SIG-M5 (cell line): ENCODE measurements around the gene ZCRB1.
"Not testable (repeated sequence)": the region's sequence is repeated elsewhere in the genome, so short reads cannot be mapped to it uniquely, and the experiment has no call there.

Experiments
- DNase-seq: peaks from one replicate; lab custom pipeline; 2025; lab: John Stamatoyannopoulos, UW

Gene ZCRB1, protein sequence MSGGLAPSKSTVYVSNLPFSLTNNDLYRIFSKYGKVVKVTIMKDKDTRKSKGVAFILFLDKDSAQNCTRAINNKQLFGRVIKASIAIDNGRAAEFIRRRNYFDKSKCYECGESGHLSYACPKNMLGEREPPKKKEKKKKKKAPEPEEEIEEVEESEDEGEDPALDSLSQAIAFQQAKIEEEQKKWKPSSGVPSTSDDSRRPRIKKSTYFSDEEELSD

DNA sequence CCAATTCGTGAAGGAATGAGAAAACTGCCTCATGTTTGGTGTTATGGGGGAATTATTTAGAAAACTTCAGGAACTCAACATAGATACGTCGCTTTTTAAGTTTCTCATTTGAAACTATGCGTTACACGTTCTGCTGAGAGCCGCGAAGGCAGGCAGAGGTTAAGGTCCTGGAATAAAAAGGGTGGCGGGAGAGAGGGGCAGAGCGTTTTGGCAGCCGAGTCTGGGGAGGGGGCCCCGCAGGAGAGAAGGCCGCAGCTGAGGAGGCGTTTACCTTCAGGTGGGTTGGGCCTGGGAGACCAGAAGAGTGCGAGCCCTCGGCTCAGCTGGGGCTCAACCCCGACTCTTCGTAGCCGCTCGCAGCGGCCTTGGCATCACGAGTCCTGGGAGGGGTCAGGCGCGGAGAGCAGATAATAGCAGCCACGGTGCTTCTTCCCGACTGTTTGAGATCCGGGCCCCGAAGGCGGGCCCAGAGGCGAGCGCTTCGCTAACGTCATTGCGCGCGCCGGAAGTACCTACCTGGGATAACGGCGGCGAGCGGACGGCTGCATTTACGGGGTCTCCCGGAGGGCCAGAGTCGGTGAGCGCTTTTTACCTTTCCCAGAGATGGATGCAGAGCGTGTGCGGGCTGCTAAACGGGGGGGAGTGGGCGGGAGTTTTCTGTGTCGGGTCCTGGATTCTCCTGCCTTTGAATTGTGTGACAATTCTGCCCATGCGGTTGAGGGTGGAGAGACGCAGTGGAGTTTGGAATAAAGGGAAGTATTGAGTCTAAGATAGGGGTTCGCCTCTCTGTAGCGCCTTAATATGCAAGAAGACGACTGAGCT lies at the start of gene ZCRB1, which contains the start of gene PPHLN1:
Gene ZCRB1 (minus strand): TSS at position 442 of the 822 bp plus-strand sequence. CDS start 1,992 bp downstream, outside the sequence.
Gene PPHLN1 (plus strand): TSS at position 515 of the 822 bp plus-strand sequence. CDS start 9,736 bp downstream, outside the sequence.
- DNase-seq = peak; percentile 30

DNA sequence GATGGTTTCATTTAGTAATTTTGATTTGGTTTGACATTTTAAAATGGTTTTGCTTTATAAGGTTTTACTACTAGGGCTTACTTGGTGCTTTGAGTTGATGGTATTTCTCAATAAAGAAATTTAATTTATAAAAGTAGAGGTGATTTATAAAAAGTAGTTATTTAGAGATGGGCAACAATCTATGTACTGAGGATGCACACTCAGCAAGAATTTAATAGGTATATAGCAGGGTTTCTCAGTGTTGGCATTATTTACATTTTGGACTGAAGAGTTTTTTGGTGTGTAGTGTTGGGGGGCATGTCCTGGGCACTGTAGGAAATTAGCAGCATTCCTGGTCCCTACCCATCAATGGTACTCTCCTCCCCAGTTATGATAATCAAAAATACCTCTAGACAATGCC lies 47.8 kb upstream of the ZCRB1 start:
- no peak for DNase-seq

DNA sequence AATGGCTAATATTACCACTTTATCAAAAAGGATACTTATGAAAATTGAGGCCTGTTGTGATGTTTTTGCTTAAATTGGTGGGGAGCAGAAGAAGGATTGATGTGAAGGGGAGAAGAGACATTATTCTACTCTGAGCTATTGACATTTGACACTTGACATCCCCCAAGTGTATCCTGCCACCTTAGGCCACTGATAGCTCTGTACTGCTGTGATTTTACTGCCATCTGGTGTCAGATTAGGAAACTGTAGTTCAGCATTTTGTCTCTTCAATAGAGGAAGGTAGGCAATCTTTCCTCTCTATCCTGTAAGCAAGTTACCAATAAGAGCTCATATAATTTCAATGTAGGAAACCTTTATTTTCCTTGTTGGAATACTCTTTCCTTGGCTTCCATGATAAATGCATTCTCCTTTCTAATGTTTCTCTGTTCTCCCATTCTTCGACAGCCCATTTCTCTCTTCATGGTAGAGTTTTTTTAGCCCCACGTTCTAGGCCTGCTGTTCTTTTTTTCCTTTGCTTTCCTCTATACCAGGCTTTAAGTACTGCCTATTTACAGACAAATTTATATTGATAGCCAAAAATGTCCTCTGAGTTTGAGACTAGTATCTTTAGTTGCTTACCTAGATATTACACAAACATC lies 46.4 kb upstream of the ZCRB1 start:
- DNase-seq = peak; percentile 18

DNA sequence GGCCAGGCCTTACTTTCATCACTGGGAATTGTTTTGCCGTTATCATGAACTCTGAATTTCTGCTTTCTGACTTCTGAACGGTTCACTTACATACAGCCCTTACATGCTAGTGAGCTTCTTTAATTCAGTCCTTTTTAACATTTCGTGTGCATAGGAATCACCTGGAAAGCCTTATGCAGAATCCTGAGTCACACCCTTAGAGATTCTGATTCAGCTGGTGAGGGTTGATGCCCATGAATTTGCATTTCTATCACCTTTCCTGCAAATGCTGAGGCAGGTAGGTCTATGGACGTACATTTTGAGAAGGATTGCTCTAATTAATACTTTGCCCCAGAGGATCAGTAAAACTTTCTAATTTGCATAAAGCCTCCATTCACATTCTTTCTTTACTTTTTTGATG lies 44.1 kb upstream of the ZCRB1 start:
- no peak for DNase-seq

DNA sequence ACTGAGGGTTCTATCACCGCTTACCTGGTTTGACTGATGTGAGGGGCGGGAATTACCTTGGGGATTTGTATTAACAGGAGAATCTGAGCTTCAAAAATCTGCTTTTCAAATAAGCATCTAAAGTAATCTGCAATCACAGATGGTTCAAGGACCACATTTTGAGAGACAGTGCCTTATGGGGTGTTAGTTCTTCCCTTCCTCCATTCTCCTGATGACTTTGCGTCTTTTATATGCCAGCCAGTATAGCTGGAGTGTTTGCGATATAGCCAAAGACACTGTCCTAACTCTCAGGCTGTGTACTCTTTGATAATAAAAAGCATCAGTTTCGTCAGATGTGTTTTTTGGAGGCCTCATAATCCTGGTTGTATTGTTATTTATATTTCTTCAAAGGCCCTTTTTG lies 39.6 kb upstream of the ZCRB1 start:
- no peak for DNase-seq

DNA sequence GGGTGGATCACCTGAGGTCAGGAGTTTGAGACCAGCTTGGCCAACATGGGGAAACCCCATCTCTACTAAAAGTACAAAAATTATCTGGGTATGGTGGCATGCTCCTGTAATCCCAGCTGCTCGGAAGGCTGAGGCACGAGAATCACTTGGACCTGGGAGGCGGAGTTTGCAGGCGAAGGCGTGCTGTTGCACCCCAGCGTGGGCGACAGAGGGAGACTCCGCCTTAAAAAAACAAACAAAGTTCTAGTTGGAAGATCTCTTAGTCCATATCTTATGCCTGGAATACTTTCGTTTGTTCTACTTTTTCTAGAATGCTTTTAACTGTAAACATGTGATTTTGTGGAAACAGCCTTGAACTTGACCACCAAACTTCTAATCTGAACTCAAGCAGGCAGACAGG lies 38.8 kb upstream of the ZCRB1 start:
- no peak for DNase-seq

- DNase-seq = no peak
Measured at GRCh38 chr12:42362647-42363260, 36.9 kb upstream of the ZCRB1 start.

DNA sequence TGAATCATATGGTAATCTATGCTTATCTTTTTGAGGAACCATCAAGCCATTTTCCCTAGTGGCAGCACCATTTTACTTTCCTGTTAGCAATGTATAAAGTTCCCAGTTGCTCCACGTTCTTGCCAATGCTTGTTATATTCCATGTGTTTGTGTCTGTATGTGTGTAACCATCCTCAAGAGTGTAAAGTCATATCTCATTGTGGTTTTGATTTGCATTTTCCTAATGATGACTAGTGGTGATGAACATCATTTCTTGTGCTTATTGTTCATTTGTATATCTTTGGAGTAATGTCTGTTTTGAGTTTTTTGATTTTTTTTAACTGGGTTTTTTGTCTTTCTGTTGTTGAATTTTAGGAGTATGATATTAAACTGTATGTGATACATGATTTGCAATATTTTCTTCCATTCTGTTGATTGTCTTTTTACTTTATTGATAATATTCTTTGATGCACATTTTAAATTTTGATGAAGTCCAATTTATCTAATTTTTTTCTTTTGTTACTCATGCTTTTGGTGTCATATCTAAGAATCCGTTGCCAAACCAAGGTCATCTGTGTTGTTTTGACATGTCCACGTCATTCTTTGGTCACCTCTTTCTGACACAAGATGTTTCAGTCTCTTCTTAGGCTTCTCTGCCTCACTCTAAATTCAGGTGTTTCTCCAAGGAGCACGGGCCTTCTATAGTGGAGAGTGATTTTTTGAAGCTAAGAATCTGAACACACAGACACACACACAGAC lies 36.2 kb upstream of the ZCRB1 start:
- no peak for DNase-seq

DNA sequence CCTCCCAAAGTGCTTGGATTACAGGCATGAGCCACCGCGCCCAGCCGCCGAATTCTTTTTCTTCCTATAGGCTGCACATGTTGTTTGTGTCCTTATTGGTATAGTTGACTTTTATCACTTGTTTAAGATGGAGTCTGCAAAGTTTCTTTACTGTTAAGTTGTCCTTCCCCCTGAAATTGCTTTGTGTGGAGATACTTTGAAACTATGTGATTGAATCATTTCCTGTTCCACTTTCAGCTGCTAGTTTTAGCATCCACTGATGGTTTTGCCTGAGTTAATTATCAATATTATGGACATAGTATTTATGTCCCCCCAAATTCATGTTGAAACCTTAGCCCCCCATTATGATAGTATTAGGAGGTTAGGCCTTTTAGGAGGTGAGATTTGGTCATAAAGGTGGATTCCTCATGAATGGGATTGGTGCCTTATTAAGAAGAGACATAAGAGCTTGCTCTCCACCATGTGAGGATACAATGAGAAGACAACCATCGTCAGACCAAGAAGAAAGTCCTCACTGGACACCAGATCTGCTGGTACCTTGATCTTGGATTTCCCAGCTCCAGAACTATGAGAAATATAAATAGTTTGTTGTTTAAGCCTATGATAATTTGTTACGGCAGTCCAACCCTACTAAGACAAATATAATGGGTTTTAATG lies 35.0 kb upstream of the ZCRB1 start:
- DNase-seq = no peak

- DNase-seq = no peak
Measured at GRCh38 chr12:42356344-42356743, 30.4 kb upstream of the ZCRB1 start.

- not testable (repeated sequence) for DNase-seq
Measured at GRCh38 chr12:42350021-42350407, 24.1 kb upstream of the ZCRB1 start.

DNA sequence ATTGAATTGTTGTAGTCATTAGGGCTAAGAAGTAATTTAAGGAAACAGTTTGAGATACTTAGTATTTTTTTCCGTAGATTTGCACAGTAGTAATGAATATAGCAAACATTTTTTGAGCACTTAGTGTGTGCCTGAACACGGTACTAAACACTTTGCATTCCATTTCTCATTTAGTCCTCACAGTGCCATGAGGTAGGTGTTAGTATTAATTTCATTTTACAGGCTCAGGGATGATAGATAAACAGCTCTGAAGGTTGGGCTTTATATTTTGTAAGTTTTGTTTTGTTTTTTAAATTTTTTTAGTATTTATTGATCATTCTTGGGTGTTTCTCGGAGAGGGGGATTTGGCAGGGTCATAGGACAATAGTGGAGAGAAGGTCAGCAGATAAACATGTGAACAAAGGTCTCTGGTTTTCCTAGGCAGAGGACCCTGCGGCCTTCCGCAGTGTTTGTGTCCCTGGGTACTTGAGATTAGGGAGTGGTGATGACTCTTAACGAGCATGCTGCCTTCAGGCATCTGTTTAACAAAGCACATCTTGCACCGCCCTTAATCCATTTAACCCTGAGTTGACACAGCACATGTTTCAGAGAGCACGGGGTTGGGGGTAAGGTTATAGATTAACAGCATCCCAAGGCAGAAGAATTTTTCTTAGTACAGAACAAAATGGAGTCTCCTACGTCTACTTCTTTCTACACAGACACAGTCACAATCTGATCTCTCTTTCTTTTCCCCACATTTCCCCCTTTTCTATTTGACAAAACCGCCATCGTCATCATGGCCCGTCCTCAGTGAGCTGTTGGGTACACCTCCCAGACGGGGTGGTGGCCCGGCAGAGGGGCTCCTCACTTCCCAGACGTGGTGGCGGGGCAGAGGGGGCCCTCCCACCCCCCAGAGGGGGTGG lies 23.5 kb upstream of the ZCRB1 start:
- DNase-seq = not testable (repeated sequence)

GRCh38 chr12:42346403-42347002 lies 20.6 kb upstream of the ZCRB1 start:
- no peak for DNase-seq

GRCh38 chr12:42343721-42344120 lies 17.8 kb upstream of the ZCRB1 start:
- no peak for DNase-seq

DNA sequence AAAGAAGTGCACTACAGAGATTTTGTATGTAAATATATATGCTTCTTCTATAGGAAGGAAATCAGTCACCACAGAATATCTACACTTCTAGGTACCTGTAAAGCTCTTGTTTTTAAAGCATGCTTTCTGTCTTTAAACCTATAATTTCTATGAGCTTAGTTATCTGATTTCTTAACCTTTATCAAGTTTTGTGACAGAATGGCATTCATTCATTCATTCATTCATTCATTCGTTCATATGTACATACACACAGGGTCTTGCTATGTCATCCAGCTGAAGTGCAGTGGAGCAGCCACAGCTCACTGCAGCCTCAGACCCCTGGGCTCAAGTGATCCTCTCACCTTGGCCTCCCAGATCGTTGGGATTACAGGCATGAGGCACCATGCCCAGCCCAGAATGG lies 16.1 kb upstream of the ZCRB1 start:
- DNase-seq = no peak

- no peak for DNase-seq
Measured at GRCh38 chr12:42338280-42338679, 12.4 kb upstream of the ZCRB1 start.

DNA sequence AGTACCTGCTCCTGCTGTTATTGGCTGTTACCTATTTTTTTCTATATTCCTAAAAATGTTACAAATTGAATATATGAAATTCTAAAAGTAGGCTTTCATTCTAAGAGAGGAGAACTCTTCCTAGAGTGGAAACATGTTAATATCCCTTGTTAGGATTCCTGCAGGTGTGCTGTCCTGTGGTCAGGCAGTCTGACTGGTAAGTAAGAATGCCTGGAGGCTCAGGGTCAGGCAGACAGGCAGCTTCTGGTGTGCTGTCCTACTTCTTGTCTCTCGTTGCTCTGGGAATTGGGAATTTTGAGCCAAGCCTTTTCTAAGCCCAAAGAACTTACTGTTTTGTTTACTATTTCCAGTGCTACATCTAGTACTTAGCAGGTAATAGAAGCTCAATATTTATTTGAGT lies 10.4 kb upstream of the ZCRB1 start:
- no peak for DNase-seq

DNA sequence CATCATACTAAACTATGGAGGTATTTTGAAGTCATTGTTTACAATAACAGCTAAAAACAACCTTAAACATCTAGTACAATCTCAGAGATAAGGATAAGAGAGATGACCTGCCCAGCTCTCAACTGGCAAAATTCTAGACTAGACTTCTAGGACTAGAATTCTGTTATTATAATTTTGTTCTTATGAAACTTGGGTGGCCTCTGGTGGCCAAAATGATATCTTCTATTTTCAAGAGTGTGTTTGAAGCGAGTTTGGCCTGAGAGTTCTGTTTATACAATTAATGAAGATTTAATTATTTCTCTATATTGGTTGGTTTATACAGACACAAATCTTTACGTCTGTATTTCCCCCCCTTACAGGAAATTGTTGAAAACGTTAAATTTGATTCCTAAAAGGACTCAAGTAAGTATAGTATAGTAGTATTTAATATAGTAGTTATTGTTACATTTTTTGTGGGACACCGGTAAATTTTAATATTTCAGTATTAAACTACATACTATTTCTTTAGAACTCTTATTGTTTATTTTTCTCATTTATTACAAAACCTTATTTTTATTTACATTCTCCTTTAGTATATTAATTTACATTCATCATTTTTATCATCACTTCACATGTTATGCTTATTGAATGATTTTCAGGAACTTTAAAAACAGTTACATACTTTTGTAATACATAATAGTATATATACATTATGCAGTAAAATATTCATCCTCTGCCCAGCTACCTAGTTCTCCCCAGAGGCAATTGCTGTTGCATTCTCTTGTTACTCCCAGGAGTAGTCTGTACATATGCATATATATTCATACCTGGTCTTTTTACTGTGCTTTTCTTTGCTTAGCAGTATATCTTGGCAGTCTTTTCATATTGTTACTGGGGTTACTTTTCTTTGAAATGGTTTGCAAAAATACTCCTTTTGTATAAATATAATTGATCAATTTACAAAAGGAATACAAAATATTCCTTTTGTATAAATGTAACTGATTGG lies 6.7 kb upstream of the ZCRB1 start:
- DNase-seq = no peak

DNA sequence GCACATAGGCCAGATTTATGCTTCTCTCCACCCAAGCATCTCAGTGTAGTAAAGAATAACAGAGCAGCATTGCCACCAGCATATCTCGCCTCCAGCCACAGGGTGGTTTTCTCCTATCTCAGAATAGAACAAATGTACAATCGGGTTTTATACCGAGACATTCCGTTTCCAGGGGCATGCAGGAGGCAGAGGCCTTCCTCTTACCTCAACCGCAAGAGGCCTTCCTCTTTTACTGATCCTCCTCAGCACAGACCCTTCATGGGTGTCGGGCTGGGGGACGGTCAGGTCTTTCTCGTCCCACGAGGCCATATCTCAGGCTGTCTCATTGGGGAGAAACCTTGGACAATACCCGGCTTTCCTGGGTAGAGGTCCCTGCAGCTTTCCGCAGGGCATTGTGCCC lies 4.2 kb upstream of the ZCRB1 start:
- DNase-seq = not testable (repeated sequence)
